Parathyroid adenoma (tissue), 2 donors: ENCODE results near the gene RBBP8NL.

Experiments used
- H2AFZ ChIP-seq: fragments of 300-600 bp; sonication (generic); one replicate; pipeline ENCODE4 v1.7.0; 2017; ENCODE audit warnings: antibody characterized with exemption, mild to moderate bottlenecking
- H3K27ac ChIP-seq: fragments of 300-600 bp; sonication (generic); one replicate; pipeline ENCODE4 v1.7.0; 2017
- H3K27me3 ChIP-seq: fragments of 300-600 bp; sonication (generic); one replicate; pipeline ENCODE4 v1.7.0; 2017; ENCODE audit warnings: low read length; ENCODE audit not compliant: control insufficient read depth, insufficient read depth
- H3K36me3 ChIP-seq: fragments of 300-600 bp; sonication (generic); one replicate; pipeline ENCODE4 v1.7.0; 2017; ENCODE audit warnings: low read length; ENCODE audit not compliant: control insufficient read depth, insufficient read depth
- H3K4me1 ChIP-seq: fragments of 300-600 bp; sonication (generic); one replicate; pipeline ENCODE4 v1.7.0; 2017; ENCODE audit warnings: control low read depth
- H3K4me2 ChIP-seq: fragments of 300-600 bp; sonication (generic); one replicate; pipeline ENCODE4 v1.7.0; 2017; ENCODE audit warnings: low read length
- H3K4me3 ChIP-seq: fragments of 300-600 bp; sonication (generic); one replicate; pipeline ENCODE4 v1.7.0; 2017; ENCODE audit warnings: low read depth, low read length
- H3K79me2 ChIP-seq: fragments of 300-600 bp; sonication (generic); one replicate; pipeline ENCODE4 v1.7.0; 2017; ENCODE audit warnings: control low read depth
- H3K9ac ChIP-seq: fragments of 300-600 bp; sonication (generic); one replicate; pipeline ENCODE4 v1.7.0; 2017; ENCODE audit warnings: mild to moderate bottlenecking
- H3K9me3 ChIP-seq: fragments of 300-600 bp; sonication (generic); one replicate; pipeline ENCODE4 v1.7.0; 2017; ENCODE audit warnings: low read length; ENCODE audit not compliant: control insufficient read depth
- TF ChIP-seq, protein P1 (sequence below): fragments of 300-600 bp; sonication (generic); IDR thresholded peaks from one replicate; pipeline ENCODE4 v1.7.0; 2017; ENCODE audit warnings: antibody characterized with exemption, mild to moderate bottlenecking
- donor health status: primary hyperparathyroidism.

The RBBP8NL gene

DNA sequence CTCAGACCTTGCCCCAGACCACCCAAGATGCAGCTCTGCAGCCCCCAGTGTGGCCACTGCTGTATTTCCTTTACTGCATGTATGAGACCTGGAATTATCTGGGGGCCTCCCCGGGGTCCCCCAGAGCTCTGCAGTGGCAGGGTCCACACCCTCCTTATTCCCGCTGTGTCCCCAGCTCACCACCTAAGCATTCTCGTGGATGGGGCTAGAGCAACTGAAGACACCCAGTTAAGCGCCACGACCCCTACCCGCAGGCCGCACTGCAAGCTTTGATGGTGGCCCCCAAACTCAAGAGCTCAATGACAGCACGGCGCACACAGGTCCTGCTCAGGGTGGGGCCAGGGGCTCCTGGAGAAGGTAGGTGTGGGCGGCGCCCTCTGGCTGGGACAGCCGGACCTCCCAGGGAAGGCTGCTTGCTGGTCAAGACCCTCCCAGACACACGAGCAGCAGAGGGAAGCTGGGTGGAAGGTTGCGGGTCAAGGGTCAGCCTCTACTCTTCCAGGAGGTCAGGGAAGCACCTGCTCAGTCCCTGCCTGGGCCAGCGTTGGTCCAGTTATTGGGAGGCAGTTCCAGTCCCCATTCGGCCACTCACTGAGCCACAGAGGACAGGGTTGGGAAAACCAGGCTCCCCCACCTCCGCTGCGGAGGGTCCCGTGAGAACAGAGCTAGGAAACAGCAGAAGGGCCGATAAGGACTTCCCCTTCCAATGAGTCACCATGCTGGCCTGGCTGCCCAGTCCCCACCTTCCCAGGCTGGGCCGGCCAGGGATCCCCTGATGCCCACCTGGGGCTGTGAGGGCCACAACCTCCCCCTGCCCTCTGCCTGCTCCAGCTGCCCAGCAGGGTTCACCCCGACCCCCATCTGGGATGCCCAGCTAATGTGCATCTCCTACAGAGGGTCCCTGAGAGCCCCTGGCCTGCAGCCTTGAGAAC lies 63.2 kb downstream of the RBBP8NL start:
- no peak overlapping the region for H2AFZ ChIP-seq
- H3K36me3 ChIP-seq: no peaks in the 10 kb centered on the region
- no peak overlapping the region for H3K4me3 ChIP-seq
- peaks cover 2% of the 10 kb centered on the region for H3K79me2 ChIP-seq
- H3K27ac ChIP-seq: peak overlapping the region; percentile 61
- H3K9ac ChIP-seq: no peak overlapping the region
- TF ChIP-seq, protein P1, sequence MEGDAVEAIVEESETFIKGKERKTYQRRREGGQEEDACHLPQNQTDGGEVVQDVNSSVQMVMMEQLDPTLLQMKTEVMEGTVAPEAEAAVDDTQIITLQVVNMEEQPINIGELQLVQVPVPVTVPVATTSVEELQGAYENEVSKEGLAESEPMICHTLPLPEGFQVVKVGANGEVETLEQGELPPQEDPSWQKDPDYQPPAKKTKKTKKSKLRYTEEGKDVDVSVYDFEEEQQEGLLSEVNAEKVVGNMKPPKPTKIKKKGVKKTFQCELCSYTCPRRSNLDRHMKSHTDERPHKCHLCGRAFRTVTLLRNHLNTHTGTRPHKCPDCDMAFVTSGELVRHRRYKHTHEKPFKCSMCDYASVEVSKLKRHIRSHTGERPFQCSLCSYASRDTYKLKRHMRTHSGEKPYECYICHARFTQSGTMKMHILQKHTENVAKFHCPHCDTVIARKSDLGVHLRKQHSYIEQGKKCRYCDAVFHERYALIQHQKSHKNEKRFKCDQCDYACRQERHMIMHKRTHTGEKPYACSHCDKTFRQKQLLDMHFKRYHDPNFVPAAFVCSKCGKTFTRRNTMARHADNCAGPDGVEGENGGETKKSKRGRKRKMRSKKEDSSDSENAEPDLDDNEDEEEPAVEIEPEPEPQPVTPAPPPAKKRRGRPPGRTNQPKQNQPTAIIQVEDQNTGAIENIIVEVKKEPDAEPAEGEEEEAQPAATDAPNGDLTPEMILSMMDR: no peak
- H3K4me1 ChIP-seq: peaks cover 30% of the 10 kb centered on the region
- no peaks in the 10 kb centered on the region for H3K9me3 ChIP-seq
- peak overlapping the region; percentile 96 for H3K4me2 ChIP-seq
- H3K27me3 ChIP-seq: no peaks in the 10 kb centered on the region

DNA sequence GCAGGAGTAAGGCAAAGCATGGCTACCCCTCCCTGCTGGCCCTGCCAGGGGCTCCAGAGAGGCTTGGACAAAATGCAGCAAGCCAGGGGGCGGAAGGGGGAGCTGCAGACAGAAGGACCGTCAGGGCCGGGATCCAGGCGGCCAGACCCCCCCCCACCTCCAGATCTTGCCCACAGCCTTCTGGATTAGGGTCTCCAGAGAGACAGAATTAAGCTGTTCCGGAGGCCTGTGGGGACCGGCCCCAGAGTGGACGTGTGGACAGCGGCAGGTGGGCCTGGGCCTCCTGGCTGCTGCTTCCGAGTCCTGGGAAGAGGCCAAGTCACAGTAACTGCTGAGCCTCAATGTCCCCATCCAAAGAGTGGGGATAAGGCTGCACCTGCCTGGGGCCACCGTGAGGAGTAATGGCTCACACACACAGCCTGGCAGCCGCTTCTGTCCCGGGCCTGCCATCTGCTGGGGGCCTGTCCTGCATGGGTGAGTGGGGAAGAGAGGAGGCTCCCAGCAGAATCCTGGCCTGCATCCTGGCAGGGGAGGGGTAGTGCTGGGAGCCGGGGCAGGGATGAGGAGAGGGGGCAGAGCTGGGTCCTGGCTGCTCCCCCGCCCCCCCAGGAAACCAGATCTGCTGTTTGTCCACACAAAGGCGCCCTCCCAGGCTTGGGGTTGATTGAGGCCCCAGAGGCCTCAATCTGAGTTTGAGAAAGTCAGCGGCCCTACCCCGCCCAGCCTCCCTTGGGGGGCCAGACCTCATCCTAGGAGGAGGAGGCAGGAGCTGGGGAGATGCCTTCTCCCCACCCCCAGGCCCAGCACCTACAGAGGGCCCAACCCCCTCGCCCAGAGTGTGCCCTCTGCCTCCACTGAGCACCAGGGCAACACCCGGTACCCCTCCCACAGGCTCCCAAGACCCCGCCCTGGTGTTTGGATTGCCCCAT lies 64.1 kb downstream of the RBBP8NL start:
- Histone ChIP-seq H3K4me2 (no peak overlapping the region), H2AFZ (no peak overlapping the region), H3K36me3 (no peaks in the 10 kb centered on the region), H3K9me3 (no peaks in the 10 kb centered on the region), H3K4me1 (peaks cover 26% of the 10 kb centered on the region), H3K4me3 (no peak overlapping the region), H3K79me2 (peaks cover 2% of the 10 kb centered on the region), H3K27me3 (no peaks in the 10 kb centered on the region), H3K9ac (no peak overlapping the region), H3K27ac (no peak overlapping the region)
- TF ChIP-seq, protein P1: no peak

DNA sequence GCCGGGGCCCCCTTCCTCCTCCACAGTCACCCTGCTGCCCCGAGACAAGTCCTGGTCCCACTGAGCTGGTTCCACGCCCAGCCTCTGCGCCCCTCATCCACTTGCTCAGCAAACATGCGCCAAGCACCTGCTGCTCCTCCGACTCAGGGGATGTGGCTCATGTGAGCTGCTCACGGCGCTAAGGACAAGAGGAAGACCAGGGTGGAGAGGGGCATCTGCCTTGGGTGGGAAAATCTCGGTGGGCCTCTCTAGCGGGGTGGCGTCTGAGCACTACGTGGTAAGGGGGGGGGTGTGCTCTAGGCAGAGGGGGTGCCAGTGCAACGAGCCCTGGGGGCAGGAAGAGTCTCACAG lies 64.8 kb downstream of the RBBP8NL start:
- peaks cover 2% of the 10 kb centered on the region for H3K79me2 ChIP-seq
- no peak overlapping the region for H2AFZ ChIP-seq
- no peak overlapping the region for H3K9ac ChIP-seq
- H3K27ac ChIP-seq: no peak overlapping the region
- TF ChIP-seq, protein P1: no peak
- no peaks in the 10 kb centered on the region for H3K36me3 ChIP-seq
- H3K27me3 ChIP-seq: no peaks in the 10 kb centered on the region
- no peaks in the 10 kb centered on the region for H3K9me3 ChIP-seq
- peaks cover 21% of the 10 kb centered on the region for H3K4me1 ChIP-seq
- no peak overlapping the region for H3K4me3 ChIP-seq
- H3K4me2 ChIP-seq: no peak overlapping the region

DNA sequence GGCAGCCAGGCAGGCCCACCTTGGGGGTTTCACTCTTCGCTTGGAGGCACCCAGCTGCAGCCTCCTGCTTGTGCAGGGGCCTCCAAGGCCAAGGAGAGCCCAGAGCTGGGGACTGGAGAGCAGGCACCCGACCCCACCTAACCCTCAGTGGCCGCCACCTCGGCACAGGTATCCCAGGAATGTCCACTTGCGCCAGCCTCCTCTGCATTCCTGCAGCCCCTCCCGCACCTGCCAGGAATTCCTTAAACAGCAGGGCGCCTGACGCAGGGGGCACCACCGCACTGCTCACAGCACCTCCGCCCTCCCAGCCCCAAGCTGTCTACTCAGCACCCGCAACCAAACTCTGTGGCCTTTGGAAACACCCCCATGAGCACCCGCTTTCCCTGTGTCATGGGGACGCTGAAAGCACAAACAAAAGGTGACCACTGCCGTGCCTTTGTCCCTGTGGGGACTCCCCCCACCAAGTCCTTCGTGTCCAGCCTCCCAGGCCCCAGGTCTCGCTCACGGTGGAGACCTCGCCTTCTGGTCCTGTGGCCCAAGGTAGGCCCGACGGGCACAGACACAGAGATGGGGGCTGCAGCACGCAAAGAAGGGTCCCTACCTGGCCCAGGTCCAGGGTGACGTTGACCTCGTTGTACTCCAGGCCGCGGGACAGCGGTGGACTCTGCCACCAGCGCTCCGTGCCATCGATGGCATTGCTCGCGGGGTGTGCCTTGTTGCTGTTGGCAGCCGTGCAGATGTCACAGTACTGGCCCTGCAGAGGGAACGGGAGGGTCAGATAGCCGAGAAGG lies 65.3 kb downstream of the RBBP8NL start:
- H3K9me3 ChIP-seq: no peaks in the 10 kb centered on the region
- H3K4me2 ChIP-seq: no peak overlapping the region
- H3K27ac ChIP-seq: no peak overlapping the region
- peaks cover 23% of the 10 kb centered on the region for H3K4me1 ChIP-seq
- TF ChIP-seq, protein P1: no peak
- no peak overlapping the region for H3K4me3 ChIP-seq
- H2AFZ ChIP-seq: no peak overlapping the region
- H3K79me2 ChIP-seq: peaks cover 2% of the 10 kb centered on the region
- no peak overlapping the region for H3K9ac ChIP-seq
- no peaks in the 10 kb centered on the region for H3K36me3 ChIP-seq
- no peaks in the 10 kb centered on the region for H3K27me3 ChIP-seq
